IMR-90 (cell line): ENCODE measurements around the gene ZFP36L1. TPM values are rescaled to one million over a fixed set of nuclear protein-coding genes. Genes with fewer than 3 reads are reported as not detected.

ENCODE experiments used
- ATAC-seq: fragments of 200-7000 bp; cut with Tn5 transposase; 2 replicates; pipeline ENCODE4 v1.9.1; 2020; ENCODE audit warnings: low read depth, mild to moderate bottlenecking, moderate library complexity
- BruUV-seq: library from RNA; stranded (reverse); fragments of 400-500 nt; replicated peaks from 2 replicates; lab custom pipeline; 2021; lab: Mats Ljungman, UMichigan
- CTCF ChIA-PET: fragments of 300-600 bp; formaldehyde crosslinking; extraction: SDS; loops from one replicate; lab custom pipeline; 2021; ENCODE audit warnings: antibody characterized with exemption; lab: Yijun Ruan, JAX
- POLR2A ChIA-PET: fragments of 300-600 bp; sonication (Branson Sonifier 250); formaldehyde crosslinking; loops from one replicate; lab custom pipeline; 2022; ENCODE audit warnings: antibody characterized with exemption; ENCODE audit not compliant: unreplicated experiment; lab: Charles Lee
- DNase-seq: peaks from one replicate; pipeline ENCODE4 v3.0.0; 2013
- H2AFZ ChIP-seq: replicated peaks from 2 replicates; pipeline ENCODE3; 2013; ENCODE audit warnings: low read length, mild to moderate bottlenecking; ENCODE audit not compliant: poor library complexity
- H2AK5ac ChIP-seq: 2 replicates; pipeline ENCODE4 v1.6.1; 2013; ENCODE audit warnings: low read depth, low read length, inconsistent platforms
- H2AK9ac ChIP-seq: replicated peaks from 2 replicates; pipeline ENCODE3; 2013; ENCODE audit warnings: mild to moderate bottlenecking, low read depth, low read length, moderate library complexity; ENCODE audit not compliant: poor library complexity
- H2BK120ac ChIP-seq: 2 replicates; pipeline ENCODE4 v1.6.1; 2013; ENCODE audit warnings: low read depth, low read length, inconsistent platforms
- H2BK15ac ChIP-seq: 3 replicates; pipeline ENCODE4 v1.6.1; 2013; ENCODE audit warnings: low read depth, low read length, inconsistent platforms
- H2BK20ac ChIP-seq: 2 replicates; pipeline ENCODE4 v1.6.1; 2013; ENCODE audit warnings: low read depth, mild to moderate bottlenecking, inconsistent platforms, low read length, moderate library complexity
- H2BK5ac ChIP-seq: 2 replicates; pipeline ENCODE4 v1.6.1; 2013; ENCODE audit warnings: mild to moderate bottlenecking, low read depth, low read length, inconsistent platforms; ENCODE audit not compliant: poor library complexity, severe bottlenecking
- H3K14ac ChIP-seq: replicated peaks from 2 replicates; pipeline ENCODE4 v1.6.1; 2013; ENCODE audit warnings: low read depth, low read length, inconsistent platforms
- H3K18ac ChIP-seq: 2 replicates; pipeline ENCODE4 v1.6.1; 2013; ENCODE audit warnings: low read depth, low read length, control low read depth
- H3K23ac ChIP-seq: 2 replicates; pipeline ENCODE4 v1.6.1; 2013; ENCODE audit warnings: low read depth, low read length, inconsistent platforms
- H3K27ac ChIP-seq: 2 replicates; pipeline ENCODE4 v1.5.1; 2013; ENCODE audit warnings: mild to moderate bottlenecking, control low read depth, low read length; ENCODE audit not compliant: insufficient read depth
- H3K27me3 ChIP-seq: 2 replicates; pipeline ENCODE4 v1.6.1; 2013; ENCODE audit warnings: low read length; ENCODE audit not compliant: control insufficient read depth, insufficient read depth
- H3K36me3 ChIP-seq: 2 replicates; pipeline ENCODE4 v1.6.1; 2013; ENCODE audit warnings: low read length, mixed read lengths; ENCODE audit not compliant: control insufficient read depth, insufficient read depth
- H3K4ac ChIP-seq: 2 replicates; pipeline ENCODE4 v1.6.1; 2013; ENCODE audit warnings: low read depth, low read length, inconsistent platforms
- H3K4me1 ChIP-seq: 2 replicates; pipeline ENCODE4 v1.6.1; 2013; ENCODE audit warnings: low read length, mixed read lengths; ENCODE audit not compliant: control insufficient read depth, insufficient read depth
- H3K4me2 ChIP-seq: 2 replicates; pipeline ENCODE4 v1.6.1; 2013; ENCODE audit warnings: low read depth, mild to moderate bottlenecking, control low read depth, low read length, moderate library complexity
- H3K4me3 ChIP-seq: 2 replicates; pipeline ENCODE4 v1.5.1; 2013; ENCODE audit warnings: low read depth, mild to moderate bottlenecking, control low read depth, low read length, moderate library complexity; ENCODE audit not compliant: insufficient read depth
- H3K56ac ChIP-seq: 2 replicates; pipeline ENCODE4 v1.6.1; 2013; ENCODE audit warnings: low read length, inconsistent platforms; ENCODE audit not compliant: insufficient read depth; ENCODE audit errors: extremely low read depth
- H3K79me1 ChIP-seq, 2 experiments: 2 replicates each; pipeline ENCODE4 v1.6.1; 2013; ENCODE audit warnings: low read length in 2 of 2, inconsistent platforms in 1 of 2, low read depth in 1 of 2
- H3K9ac ChIP-seq: 2 replicates; pipeline ENCODE4 v1.6.1; 2013; ENCODE audit warnings: low read depth, low read length, control low read depth
- H3K9me1 ChIP-seq: 2 replicates; pipeline ENCODE4 v1.6.1; 2013; ENCODE audit warnings: low read length, inconsistent platforms; ENCODE audit not compliant: insufficient read depth
- H3K9me3 ChIP-seq: 2 replicates; pipeline ENCODE4 v1.6.1; 2013; ENCODE audit warnings: low read length; ENCODE audit not compliant: control insufficient read depth, insufficient read depth
- H4K20me1 ChIP-seq: 2 replicates; pipeline ENCODE4 v1.6.1; 2013; ENCODE audit warnings: low read length, inconsistent platforms; ENCODE audit not compliant: insufficient read depth
- H4K5ac ChIP-seq: 2 replicates; pipeline ENCODE4 v1.6.1; 2013; ENCODE audit warnings: mild to moderate bottlenecking, low read depth, low read length, control low read depth
- H4K8ac ChIP-seq, 2 experiments: 2 replicates each; pipeline ENCODE4 v1.6.1; 2013; ENCODE audit warnings: low read depth in 2 of 2, low read length in 2 of 2, control low read depth in 1 of 2, inconsistent platforms in 1 of 2
- H4K91ac ChIP-seq: 2 replicates; pipeline ENCODE4 v1.6.1; 2013; ENCODE audit warnings: low read depth, low read length, inconsistent platforms; ENCODE audit not compliant: insufficient read depth
- BHLHE40 ChIP-seq: fragments of 150-350 bp; IDR thresholded peaks from 2 replicates; pipeline ENCODE4 v1.6.1; 2016; ENCODE audit warnings: mild to moderate bottlenecking, low read depth, low read length
- CEBPB ChIP-seq: IDR thresholded peaks from 2 replicates; pipeline ENCODE4 v1.6.1; 2012; ENCODE audit warnings: low read depth, low read length, improper control_type of control experiment
- CHD1 ChIP-seq: IDR thresholded peaks from 2 replicates; pipeline ENCODE4 v1.6.1; 2012; ENCODE audit warnings: low read depth, low read length, improper control_type of control experiment
- ELK1 ChIP-seq: fragments of 150-350 bp; IDR thresholded peaks from 2 replicates; pipeline ENCODE4 v1.6.1; 2016; ENCODE audit warnings: low read depth, mild to moderate bottlenecking, low read length, moderate library complexity, borderline replicate concordance
- MAFK ChIP-seq: IDR thresholded peaks from 2 replicates; pipeline ENCODE4 v1.6.1; 2012; ENCODE audit warnings: low read depth, low read length, improper control_type of control experiment
- MAZ ChIP-seq: IDR thresholded peaks from 2 replicates; pipeline ENCODE4 v1.6.1; 2012; ENCODE audit warnings: low read depth, mild to moderate bottlenecking, low read length, improper control_type of control experiment, moderate library complexity, borderline replicate concordance
- MXI1 ChIP-seq: IDR thresholded peaks from 2 replicates; pipeline ENCODE4 v1.6.1; 2012; ENCODE audit warnings: low read depth, mild to moderate bottlenecking, low read length, moderate library complexity, borderline replicate concordance
- POLR2A ChIP-seq: IDR thresholded peaks from 2 replicates; pipeline ENCODE4 v1.6.1; 2012; ENCODE audit warnings: mild to moderate bottlenecking, low read depth, low read length
- RAD21 ChIP-seq: IDR thresholded peaks from 2 replicates; pipeline ENCODE4 v1.6.1; 2012; ENCODE audit warnings: low read length, improper control_type of control experiment
- RCOR1 ChIP-seq: IDR thresholded peaks from 2 replicates; pipeline ENCODE4 v1.6.1; 2012; ENCODE audit warnings: mild to moderate bottlenecking, low read length, improper control_type of control experiment; ENCODE audit not compliant: insufficient replicate concordance
- RFX5 ChIP-seq: IDR thresholded peaks from 2 replicates; pipeline ENCODE4 v1.8.0; 2012; ENCODE audit warnings: low read depth, mild to moderate bottlenecking, low read length, moderate library complexity
- SMC3 ChIP-seq: fragments of 150-350 bp; IDR thresholded peaks from 2 replicates; pipeline ENCODE4 v1.6.1; 2016; ENCODE audit warnings: low read depth, mild to moderate bottlenecking, antibody characterized with exemption, low read length, moderate library complexity
- USF2 ChIP-seq: fragments of 150-350 bp; IDR thresholded peaks from 2 replicates; pipeline ENCODE4 v1.6.1; 2017; ENCODE audit warnings: mild to moderate bottlenecking, antibody characterized with exemption, low read length, low read depth
- WGBS, 2 experiments: methylation state at CpG; one replicate each; pipeline versions ENCODE4 v1.1.5 to v1.1.7; 2013; ENCODE audit warnings: missing lambda C conversion rate in 2 of 2; ENCODE audit not compliant: insufficient read length in 1 of 2; ENCODE audit errors: extremely low coverage in 2 of 2; 5-methylcytosine and 5-hydroxymethylcytosine counted together
- dilution Hi-C: fragments of 300-500 bp; cut with HindIII; formaldehyde crosslinking; loops from one replicate; pipeline ENCODE4 v1.14.3; 2018; ENCODE audit warnings: low sequenced_read_pairs; ENCODE audit not compliant: unreplicated experiment
- in situ Hi-C: fragments of 300-500 bp; cut with MboI; formaldehyde crosslinking; loops from 3 replicates; pipeline ENCODE4 v1.14.3; 2019; ENCODE audit warnings: low sequenced_read_pairs, inconsistent platforms, mixed read lengths
- intact Hi-C: fragments of 100-400 bp; cut with micrococcal nuclease; formaldehyde crosslinking; loops from 2 replicates; pipeline ENCODE4 v1.10.0; 2022
- polyA plus RNA-seq, 3 experiments: library from polyadenylated mRNA; depleted of rRNA; stranded (reverse); fragments of >200 nt; gene quantifications; 2 replicates each; pipeline ENCODE4 v1.2.3, GENCODE V29; 2012; ENCODE audit warnings: low replicate concordance in 1 of 3
- total RNA-seq: library from RNA; depleted of rRNA; stranded (reverse); fragments of >200 nt; gene quantifications from 2 replicates; pipeline ENCODE4 v1.2.3, GENCODE V29; 2012
- TF ChIP-seq, protein P1 (sequence below): conservative IDR thresholded peaks from 2 replicates; pipeline ENCODE4 v1.5.1; 2012; ENCODE audit warnings: mild to moderate bottlenecking, low read depth, low read length, improper control_type of control experiment

Gene ZFP36L1
- total and polyA plus RNA-seq, 2 of the 4 experiments (the other 2 are of a cell fraction): 6.5 to 140 TPM

GRCh38 chr14:68752271-68753006, 40.4 kb downstream of the ZFP36L1 start:
- H2BK20ac ChIP-seq: no peak overlapping the region
- H3K56ac ChIP-seq: no peak overlapping the region
- BruUV-seq: no TSS peak
- H2BK15ac ChIP-seq: no peak overlapping the region
- no peak overlapping the region for H2BK120ac ChIP-seq
- H2AK5ac ChIP-seq: no peak overlapping the region
- no peak overlapping the region for H3K23ac ChIP-seq
- CTCF ChIA-PET: no interaction called here
- no peaks in the 10 kb centered on the region for H3K9me3 ChIP-seq
- DNase-seq (no peak), ATAC-seq (no peak)
- no peak overlapping the region for H3K18ac ChIP-seq
- WGBS, 2 experiments: 100% methylated on average over 1 of the region's 6 CpGs; no CpG with 5 or more reads in 1 of the 2 experiments
- in situ Hi-C loops: no loop called here
- H2AK9ac ChIP-seq: no peak overlapping the region
- no peak overlapping the region for H3K4ac ChIP-seq
- H4K91ac ChIP-seq: no peak overlapping the region
- H2AFZ ChIP-seq: no peak overlapping the region
- no peak overlapping the region for H4K5ac ChIP-seq
- H3K14ac ChIP-seq: no peak overlapping the region
- H4K8ac ChIP-seq: no peak overlapping the region
- no peaks in the 10 kb centered on the region for H3K27me3 ChIP-seq
- H3K4me2 ChIP-seq: no peak overlapping the region
- no peak overlapping the region for H3K9ac ChIP-seq
- no peaks in the 10 kb centered on the region for H3K36me3 ChIP-seq
- no peaks in the 10 kb centered on the region for H3K79me1 ChIP-seq
- H2BK5ac ChIP-seq: no peak overlapping the region
- no peak overlapping the region for H3K4me3 ChIP-seq
- H3K9me1 ChIP-seq: 0 out of 2 replicates have a peak, but pooled peaks cover 2% of the 10 kb centered on the region
- intact Hi-C loops: no loop called here
- H3K4me1 ChIP-seq: no peaks in the 10 kb centered on the region
- no peak overlapping the region for H3K27ac ChIP-seq
- TF ChIP-seq MAFK: no peak
- TF ChIP-seq RFX5: no peak
- TF ChIP-seq POLR2A: no peak
- no peak for TF ChIP-seq CHD1
- no peak for TF ChIP-seq CEBPB
- TF ChIP-seq SMC3: no peak
- no peak for TF ChIP-seq BHLHE40
- no peak for TF ChIP-seq USF2
- no peak for TF ChIP-seq ELK1
- TF ChIP-seq RCOR1: no peak
- no peak for TF ChIP-seq MAZ
- TF ChIP-seq, protein P1, sequence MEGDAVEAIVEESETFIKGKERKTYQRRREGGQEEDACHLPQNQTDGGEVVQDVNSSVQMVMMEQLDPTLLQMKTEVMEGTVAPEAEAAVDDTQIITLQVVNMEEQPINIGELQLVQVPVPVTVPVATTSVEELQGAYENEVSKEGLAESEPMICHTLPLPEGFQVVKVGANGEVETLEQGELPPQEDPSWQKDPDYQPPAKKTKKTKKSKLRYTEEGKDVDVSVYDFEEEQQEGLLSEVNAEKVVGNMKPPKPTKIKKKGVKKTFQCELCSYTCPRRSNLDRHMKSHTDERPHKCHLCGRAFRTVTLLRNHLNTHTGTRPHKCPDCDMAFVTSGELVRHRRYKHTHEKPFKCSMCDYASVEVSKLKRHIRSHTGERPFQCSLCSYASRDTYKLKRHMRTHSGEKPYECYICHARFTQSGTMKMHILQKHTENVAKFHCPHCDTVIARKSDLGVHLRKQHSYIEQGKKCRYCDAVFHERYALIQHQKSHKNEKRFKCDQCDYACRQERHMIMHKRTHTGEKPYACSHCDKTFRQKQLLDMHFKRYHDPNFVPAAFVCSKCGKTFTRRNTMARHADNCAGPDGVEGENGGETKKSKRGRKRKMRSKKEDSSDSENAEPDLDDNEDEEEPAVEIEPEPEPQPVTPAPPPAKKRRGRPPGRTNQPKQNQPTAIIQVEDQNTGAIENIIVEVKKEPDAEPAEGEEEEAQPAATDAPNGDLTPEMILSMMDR: no peak
- no peak for TF ChIP-seq MXI1
- TF ChIP-seq RAD21: no peak
- dilution Hi-C loops: no loop called here
- H4K20me1 ChIP-seq: no peaks in the 10 kb centered on the region
- POLR2A ChIA-PET: no interaction called here
